Measurements from ENCODE around the gene APBA2.
"Not testable (repeated sequence)": the region's sequence is repeated elsewhere in the genome, so short reads cannot be mapped to it uniquely, and the experiment has no call there.

APBA2 gene

GRCh38 chr15:29142129-29142747, 256.5 kb downstream of the APBA2 start:
- no peak for DNase-seq

DNA sequence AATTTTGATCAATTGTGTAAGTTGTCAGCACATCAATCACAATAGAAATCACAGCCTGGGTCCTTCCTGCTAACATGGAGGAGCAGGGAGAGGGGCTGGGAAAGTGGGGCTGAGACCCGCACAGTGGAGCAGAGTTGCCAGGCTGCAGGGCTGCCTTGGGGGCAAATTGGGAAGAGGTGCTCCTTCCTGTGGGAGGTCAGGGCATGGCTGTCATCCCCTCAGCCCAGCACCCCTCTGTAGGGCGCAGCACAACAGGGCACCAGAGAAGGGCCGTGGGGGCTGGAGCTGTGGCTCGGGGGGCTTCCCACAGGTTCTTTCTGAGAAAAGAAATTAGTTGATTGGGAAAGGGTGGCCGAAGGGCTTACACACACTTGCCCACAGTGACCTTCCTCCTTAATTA, 257.5 kb downstream of the APBA2 start:
- DNase-seq: no peak

GRCh38 chr15:29143909-29144635, 258.3 kb downstream of the APBA2 start:
- DNase-seq: no peak

GRCh38 chr15:29149738-29150075, 263.9 kb downstream of the APBA2 start:
- no peak for DNase-seq

DNA sequence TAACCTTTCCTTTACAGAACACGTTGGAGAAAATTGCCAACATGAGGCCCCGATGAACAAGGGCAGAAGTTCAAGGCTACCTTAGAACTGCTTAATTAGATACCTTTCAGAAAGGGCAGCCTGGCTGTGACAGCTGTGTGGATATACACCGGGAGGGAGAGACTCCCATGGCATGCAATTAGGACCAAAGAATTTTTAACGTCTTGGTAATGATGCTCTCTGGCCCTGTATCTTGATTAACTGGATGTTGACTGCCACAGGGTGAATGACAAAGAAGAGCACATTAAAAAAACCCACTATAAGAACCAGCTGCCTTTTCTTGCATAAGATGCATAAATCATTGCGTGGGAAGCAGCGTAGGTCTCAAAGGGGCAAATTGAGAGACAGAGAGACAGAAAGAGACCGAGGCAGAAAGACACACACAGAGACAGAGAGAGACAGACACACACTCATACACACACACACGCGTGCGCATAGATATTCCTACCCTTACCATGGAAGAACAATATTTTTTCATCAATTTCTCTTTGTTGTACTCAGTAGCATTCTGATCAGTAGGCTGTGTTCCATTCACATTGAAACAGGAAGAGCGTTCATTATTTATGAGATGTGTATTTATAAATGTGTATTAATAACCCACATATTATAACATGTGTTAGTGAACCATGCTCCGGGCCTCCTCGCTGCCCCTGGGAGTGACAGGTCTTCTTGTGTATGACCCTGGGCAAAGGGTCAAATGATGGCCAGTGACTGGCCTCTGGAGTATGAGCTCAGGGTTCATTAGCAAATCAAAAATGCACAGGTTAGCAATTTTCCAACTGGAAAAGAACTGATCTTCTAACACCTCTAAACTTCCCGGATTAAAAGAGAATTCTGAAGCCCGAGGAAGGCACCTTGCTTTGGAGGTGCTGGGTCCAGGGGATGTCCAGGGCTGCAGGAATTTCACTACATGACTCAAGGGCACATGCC, 265.0 kb downstream of the APBA2 start:
- no peak for DNase-seq

DNA sequence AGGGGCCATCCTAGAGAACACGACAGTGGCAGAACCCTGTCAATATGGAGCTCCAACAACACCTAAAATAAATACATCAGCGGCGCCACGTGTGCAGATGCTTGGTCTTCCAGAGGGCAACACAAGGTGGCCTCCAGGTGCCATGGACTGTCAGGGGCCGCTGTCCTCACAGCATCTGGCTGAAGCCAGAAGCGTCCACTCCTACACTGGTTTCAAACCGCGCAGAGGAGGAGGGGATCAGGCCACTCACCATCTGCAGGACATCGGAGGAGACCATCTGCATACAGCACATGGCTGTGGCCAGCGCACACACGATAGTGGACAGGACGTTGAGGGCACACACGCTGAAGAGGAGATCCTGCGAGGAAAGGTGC, 265.7 kb downstream of the APBA2 start:
- no peak for DNase-seq

DNA sequence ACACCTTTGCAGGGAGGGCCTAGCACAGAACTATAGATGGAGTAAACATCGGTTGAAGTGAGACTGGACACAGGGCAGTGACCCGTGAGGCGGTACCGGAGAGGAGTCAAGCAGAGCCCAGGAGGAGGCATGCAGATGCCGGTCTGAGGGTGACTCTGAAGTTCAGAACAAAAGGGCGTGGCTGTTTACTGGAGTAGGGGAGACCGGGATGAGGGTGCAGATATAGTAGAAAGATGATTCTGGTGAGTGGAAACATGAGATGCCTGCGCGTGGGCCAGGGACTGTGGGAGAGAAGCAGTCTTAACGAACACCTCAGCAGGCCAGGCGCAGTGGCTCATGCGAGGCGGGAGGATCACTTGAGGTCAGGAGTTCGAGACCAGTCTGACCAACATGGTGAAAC, 270.7 kb downstream of the APBA2 start:
- no peak for DNase-seq

DNA sequence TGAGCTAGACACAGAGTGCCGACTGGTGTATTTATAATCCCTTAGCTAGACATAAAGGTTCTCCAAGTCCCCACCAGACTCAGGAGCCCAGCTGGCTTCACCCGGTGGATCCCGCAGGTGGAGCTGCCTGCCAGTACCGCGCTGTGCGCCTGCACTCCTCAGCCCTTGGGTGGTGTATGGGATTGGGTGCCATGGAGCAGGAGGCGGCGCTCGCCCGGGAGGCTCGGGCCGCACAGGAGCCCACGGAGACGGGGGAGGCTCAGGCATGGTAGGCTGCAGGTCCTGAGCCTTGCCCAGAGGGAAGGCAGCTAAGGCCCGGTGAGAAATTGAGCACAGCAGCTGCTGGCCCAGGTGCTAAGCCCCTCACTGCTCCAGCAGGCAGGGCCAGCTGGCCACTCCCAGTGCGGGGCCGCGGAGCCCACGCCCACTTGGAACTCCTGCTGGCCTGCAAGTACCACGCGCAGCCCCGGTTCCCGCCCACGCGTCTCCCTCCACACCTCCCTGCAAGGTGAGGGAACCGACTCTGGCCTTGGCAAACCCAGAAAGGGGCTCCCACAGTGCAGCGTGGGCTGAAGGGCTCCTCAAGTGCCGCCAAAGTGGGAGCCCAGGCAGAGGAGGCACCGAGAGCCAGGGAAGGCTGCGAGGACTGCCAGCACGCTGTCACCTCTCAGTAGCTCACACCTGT, 274.1 kb downstream of the APBA2 start:
- DNase-seq: no peak

DNA sequence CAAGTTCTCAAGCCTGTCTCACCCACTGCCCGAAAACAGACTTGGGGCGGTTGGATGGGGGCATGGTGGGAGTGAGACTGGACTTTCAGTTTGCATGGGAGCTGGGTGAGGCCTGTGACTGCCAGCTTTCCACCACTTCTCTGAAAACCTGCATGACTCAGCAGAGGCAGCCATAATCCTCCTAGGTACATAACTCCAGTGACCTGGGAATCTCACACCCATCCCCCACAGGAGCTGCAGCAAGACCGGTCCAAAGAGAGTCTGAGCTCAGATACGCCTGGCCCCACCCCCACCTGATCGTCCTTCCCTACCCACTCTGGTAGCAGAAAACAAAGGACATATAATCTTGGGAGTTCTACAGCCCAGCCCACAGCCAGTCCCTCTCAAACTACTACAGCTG, 276.6 kb downstream of the APBA2 start:
- no peak for DNase-seq

DNA sequence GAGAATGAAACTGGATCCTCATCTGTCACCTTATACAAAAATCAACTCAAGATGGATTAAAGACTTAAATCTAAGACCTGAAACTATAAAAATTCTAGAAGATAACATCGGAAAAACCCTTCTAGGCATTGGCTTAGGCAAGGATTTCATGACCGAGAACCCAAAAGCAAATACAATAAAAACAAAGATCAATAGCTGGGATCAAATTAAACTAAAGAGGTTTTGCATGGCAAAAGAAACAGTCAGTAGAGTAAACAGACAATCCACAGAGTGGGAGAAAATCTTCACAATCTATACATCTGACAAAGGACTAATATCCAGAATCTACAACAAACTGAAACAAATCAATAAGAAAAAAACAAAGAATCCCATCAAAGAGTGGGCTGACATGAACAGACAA, 281.3 kb downstream of the APBA2 start:
- DNase-seq: not testable (repeated sequence)

Data from DMS153 (cell line).